ENCODE results near the gene MCTP1. TPM values are rescaled to one million over a fixed set of nuclear protein-coding genes. Genes with fewer than 3 reads are reported as not detected.

MCTP1 gene
- total RNA-seq, 4 donors from 2014 or later: 44.7 to 88.7 (median 74.3) TPM

- no peak for TF ChIP-seq CTCF (IDR thresholded peaks at IDR 0.05; ENCODE audit: low read depth)
These were observed 525.9 kb downstream of the MCTP1 start for GRCh38 chr5:94759022-94759421.

GRCh38 chr5:94754824-94755223, 530.1 kb downstream of the MCTP1 start:
- no peak for TF ChIP-seq CTCF (IDR thresholded peaks at IDR 0.05; ENCODE audit: low read depth)

GRCh38 chr5:94751460-94751859, 533.4 kb downstream of the MCTP1 start:
- TF ChIP-seq CTCF (IDR thresholded peaks at IDR 0.05; ENCODE audit: low read depth): no peak

- TF ChIP-seq CTCF (IDR thresholded peaks at IDR 0.05; ENCODE audit: low read depth): no peak
These were observed 534.2 kb downstream of the MCTP1 start for GRCh38 chr5:94750681-94751080.

- TF ChIP-seq CTCF (IDR thresholded peaks at IDR 0.05; ENCODE audit: low read depth): no peak
These were observed 535.9 kb downstream of the MCTP1 start for GRCh38 chr5:94749042-94749441.

GRCh38 chr5:94748212-94748611, 536.7 kb downstream of the MCTP1 start:
- no peak for TF ChIP-seq CTCF (IDR thresholded peaks at IDR 0.05; ENCODE audit: low read depth)

- no peak for TF ChIP-seq CTCF (IDR thresholded peaks at IDR 0.05; ENCODE audit: low read depth)
These were observed 537.5 kb downstream of the MCTP1 start for GRCh38 chr5:94747371-94747770.
